Right cardiac atrium (tissue), 5 donors: Measurements from ENCODE around the gene ST3GAL6. TPM values are rescaled to one million over a fixed set of nuclear protein-coding genes. Genes with fewer than 3 reads are reported as not detected.

Source experiments
- ATAC-seq, 2 donors: fragments of 200-7000 bp; cut with Tn5 transposase; one replicate each; pipeline versions ENCODE4 v1.8.0 to v1.9.1; 2020; ENCODE audit warnings: moderate library complexity in 2 of 2, mild to moderate bottlenecking in 1 of 2
- DNase-seq, 3 donors: peaks; one replicate each; pipeline ENCODE4 v3.0.0-alpha.2; 2020
- H3K27ac ChIP-seq: one replicate; pipeline ENCODE4 v1.5.1; 2013; ENCODE audit warnings: mild to moderate bottlenecking, low read length, control low read depth, moderate library complexity
- H3K27me3 ChIP-seq: one replicate; pipeline ENCODE4 v1.6.1; 2013; ENCODE audit not compliant: control insufficient read depth, insufficient read depth
- H3K4me1 ChIP-seq: one replicate; pipeline ENCODE4 v1.6.1; 2013; ENCODE audit warnings: low read length; ENCODE audit not compliant: control insufficient read depth, insufficient read depth
- H3K4me3 ChIP-seq: one replicate; pipeline ENCODE4 v1.5.1; 2013; ENCODE audit warnings: low read length, control low read depth
- H3K9me3 ChIP-seq: one replicate; pipeline ENCODE4 v1.6.1; 2013; ENCODE audit warnings: low read length; ENCODE audit not compliant: control insufficient read depth
- WGBS: extraction: QIAGEN DNeasy Blood & Tissue Kit; methylation state at CpG from one replicate; pipeline ENCODE4 v1.1.7; 2013; 5-methylcytosine and 5-hydroxymethylcytosine counted together
- intact Hi-C, 4 donors: fragments of 100-400 bp; cut with DNase I; formaldehyde crosslinking; loops; one replicate each; pipeline versions ENCODE4 v1.11.0 to v1.14.0; 2022 to 2023
- polyA plus RNA-seq: library from polyadenylated mRNA; stranded (reverse); fragments of 200-250 nt; gene quantifications from one replicate; pipeline ENCODE4 v1.2.3, GENCODE V29; 2013
- total RNA-seq, 4 donors: library from RNA; stranded (reverse); fragmentation: NEBNext Ultra II Directional; extraction: Animal tissue kit (Norgen Biotek cat#: 25700); gene quantifications; one replicate each; pipeline ENCODE4 v1.2.1, GENCODE V29; 2021
- donor health status: healthy with polysubstance abuse.
- donor health status: DM: no; HTN: yes; CAD: no.
- donor health status: DM: no; HTN: no; CAD: no.
- donor health status: DM: no; HTN: yes; CAD: no; lungs with severe emphysema.
- donor health status: DM: yes; HTN: yes; CAD: no.

Gene ST3GAL6
- total and polyA plus RNA-seq, 5 donors, result 22.8 to 29.3 (median 29.0) TPM

DNA sequence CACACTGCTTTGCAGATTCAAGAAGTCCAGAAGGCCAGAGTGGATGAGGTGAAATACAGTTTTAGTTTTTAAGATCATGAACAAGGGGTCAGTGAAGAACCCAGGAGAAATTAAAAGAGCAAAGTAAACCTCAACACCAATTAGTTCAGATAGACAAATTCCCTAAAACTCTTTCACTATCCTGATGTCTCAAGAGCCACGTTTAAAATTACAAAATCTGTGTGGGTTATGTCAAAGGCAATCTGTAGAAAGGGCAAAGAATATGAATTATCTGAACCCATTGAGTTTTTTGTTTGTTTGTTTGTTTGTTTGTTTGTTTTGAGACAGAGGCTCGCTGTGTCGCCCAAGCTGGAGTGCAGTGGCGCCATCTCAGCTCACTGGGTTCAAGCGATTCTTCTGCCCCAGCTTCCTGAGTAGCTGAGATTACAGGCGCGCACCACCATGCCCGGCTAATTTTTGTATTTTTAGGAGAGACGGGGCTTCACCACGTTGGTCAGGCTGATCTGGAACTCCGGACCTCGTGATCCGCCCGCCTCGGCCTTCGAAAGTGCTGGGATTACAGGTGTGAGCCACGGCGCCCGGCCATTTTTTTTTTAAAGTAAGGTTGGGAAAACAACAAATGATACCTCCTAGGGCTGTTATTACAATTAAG is 32.1 kb upstream of the ST3GAL6 start:
- H3K4me1 ChIP-seq, result peaks cover 4% of the 10 kb centered on the region
- DNase-seq, result no peak
- H3K27me3 ChIP-seq, result no peaks in the 10 kb centered on the region
- ATAC-seq, result no peak
- no peaks in the 10 kb centered on the region for H3K9me3 ChIP-seq
- intact Hi-C loops, result loop anchor here in 3 of 4 donors (10.0 kb wide), 2 partner anchors 54 to 136 kb away; partner anchors contain the start of gene CPOX (in 1 of the 3)
- no peak overlapping the region for H3K27ac ChIP-seq
- H3K4me3 ChIP-seq, result no peak overlapping the region
- 92% methylated on average over 19 of the region's 19 CpGs for WGBS

DNA sequence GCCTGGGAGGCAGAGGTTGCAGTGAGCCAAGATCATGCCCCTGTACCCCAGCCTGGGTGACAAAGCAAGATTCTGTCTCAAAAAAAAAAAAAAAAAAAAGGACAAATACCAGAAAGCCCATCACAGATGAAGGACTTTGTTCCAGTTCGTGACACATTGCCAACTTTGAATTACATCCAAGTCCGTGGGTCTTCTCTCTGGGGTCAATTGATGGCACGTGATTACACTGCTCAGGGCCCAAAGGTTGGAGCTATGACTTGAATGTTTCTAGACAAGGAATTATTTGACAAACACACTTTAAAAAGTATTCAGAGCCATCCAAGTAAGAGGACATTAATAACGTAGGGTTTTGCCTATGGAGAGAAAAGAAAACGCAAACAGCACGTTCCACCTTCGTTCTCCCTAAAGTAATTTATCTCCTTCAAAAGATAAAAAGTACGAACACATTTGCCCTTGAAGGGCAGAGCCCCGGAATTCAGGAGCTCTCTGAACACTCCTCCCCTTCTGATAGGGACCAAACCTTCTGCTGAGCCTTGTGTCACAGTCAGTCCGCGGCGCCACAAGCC is 31.3 kb upstream of the ST3GAL6 start:
- peaks cover 4% of the 10 kb centered on the region for H3K4me1 ChIP-seq
- no peaks in the 10 kb centered on the region for H3K27me3 ChIP-seq
- H3K4me3 ChIP-seq, result peak overlapping the region; percentile 77
- no peaks in the 10 kb centered on the region for H3K9me3 ChIP-seq
- DNase-seq (no peak), ATAC-seq (peak in 1 of 2 donors; percentile 80)
- intact Hi-C loops, result loop anchor here in 3 of 4 donors (10.0 kb wide), 2 partner anchors 53 to 137 kb away; partner anchors contain the start of gene CPOX (in 1 of the 3)
- H3K27ac ChIP-seq, result peak overlapping the region; percentile 50
- 5% methylated on average over 12 of the region's 12 CpGs for WGBS

- H3K9me3 ChIP-seq, result no peaks in the 10 kb centered on the region
- H3K27me3 ChIP-seq, result no peaks in the 10 kb centered on the region
- intact Hi-C loops, result loop anchor here in 3 of 4 donors (10.0 kb wide), 2 partner anchors 52 to 138 kb away; partner anchors contain the start of gene CPOX (in 1 of the 3)
These were observed 30.7 kb upstream of the ST3GAL6 start for GRCh38 chr3:98732286-98733052.

DNA sequence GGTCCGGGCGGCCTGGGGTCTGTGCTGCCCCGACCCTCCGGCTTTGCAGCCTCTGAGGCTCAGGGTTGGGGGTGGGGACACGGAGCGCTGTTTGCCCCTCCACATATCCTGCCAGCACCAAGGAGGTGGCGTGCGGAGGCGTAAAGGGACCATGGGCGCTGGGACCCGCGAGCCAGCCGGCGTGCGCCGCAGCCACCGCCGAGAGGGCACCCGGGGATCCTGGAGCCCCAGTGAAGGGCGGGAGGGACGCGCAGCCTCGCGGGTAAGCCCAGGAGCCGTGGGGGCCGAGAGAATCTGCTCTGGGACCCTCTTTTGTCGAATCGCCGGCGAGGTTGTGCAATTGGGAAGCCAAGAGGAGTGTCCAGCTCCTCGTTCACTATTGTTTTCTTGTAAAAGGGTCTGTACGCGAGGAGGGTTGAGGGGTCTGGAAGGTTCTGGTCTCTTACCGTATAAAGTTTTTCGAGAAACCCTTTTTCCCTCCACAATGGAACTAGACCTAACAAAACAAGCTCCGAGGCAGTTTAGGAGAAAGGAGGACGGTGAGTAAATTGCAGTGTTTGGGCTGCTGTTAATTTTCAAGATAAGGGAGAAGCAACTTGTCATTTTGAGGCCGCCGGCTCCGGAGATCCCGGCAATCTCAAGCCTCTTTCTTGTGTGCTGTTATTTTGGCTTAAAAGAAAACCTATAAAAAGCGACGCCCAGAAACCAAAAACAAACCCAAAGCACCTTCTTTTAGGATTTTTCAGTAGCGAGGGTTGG is 29.9 kb upstream of the ST3GAL6 start:
- ATAC-seq (peak; percentile 74 to 79), DNase-seq (peak; percentile 44 to 75 (median 69))
- no peaks in the 10 kb centered on the region for H3K9me3 ChIP-seq
- peaks cover 4% of the 10 kb centered on the region for H3K4me1 ChIP-seq
- H3K27me3 ChIP-seq, result no peaks in the 10 kb centered on the region
- H3K27ac ChIP-seq, result peak overlapping the region; percentile 50
- intact Hi-C loops, result loop anchor here in 3 of 4 donors (10.0 kb wide), 2 partner anchors 52 to 138 kb away; partner anchors contain the start of gene CPOX (in 1 of the 3)
- peak overlapping the region; percentile 77 for H3K4me3 ChIP-seq
- under 1% methylated on average over 44 of the region's 44 CpGs for WGBS

More at GRCh38 chr3:98732286-98733052, 30.7 kb upstream of the ST3GAL6 start:
- Histone ChIP-seq H3K4me3 (peak overlapping the region; percentile 77), H3K27ac (peak overlapping the region; percentile 50), H3K4me1 (peaks cover 4% of the 10 kb centered on the region)
- ATAC-seq, result peak; percentile 89
- under 1% methylated on average over 77 of the region's 77 CpGs for WGBS
- DNase-seq, result peak; percentile 60 to 82 (median 80)

DNA sequence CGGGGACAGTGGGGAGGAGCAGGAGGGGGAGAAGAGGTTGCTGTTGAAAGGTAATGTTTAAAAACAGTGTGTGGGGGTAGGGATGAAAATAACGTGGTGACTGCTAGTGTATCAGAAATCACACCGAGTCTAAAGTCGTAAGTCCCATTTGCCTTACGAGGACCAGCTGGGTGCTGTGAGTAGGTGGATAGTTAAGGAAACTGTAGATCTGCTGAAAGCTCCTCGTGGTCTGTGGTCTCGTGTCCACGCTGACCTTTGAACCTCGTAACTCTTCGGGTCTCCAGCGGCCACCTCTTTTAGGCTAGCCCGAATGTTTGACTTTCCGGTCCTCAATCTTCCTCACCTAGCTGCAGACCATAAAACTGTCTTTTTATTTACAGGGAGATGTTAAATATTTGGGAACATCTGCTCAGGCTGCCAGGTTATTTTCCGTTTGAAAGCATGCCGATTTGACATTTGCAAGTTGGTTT is 29.3 kb upstream of the ST3GAL6 start:
- 4% methylated on average over 15 of the region's 15 CpGs for WGBS
- Histone ChIP-seq H3K9me3 (no peaks in the 10 kb centered on the region), H3K27me3 (no peaks in the 10 kb centered on the region), H3K4me1 (peaks cover 4% of the 10 kb centered on the region), H3K27ac (peak overlapping the region; percentile 5), H3K4me3 (peak overlapping the region; percentile 77)
- intact Hi-C loops, result loop anchor here in 3 of 4 donors (10.0 kb wide), 2 partner anchors 51 to 139 kb away; partner anchors contain the start of gene CPOX (in 1 of the 3)
- DNase-seq, result no peak
- ATAC-seq, result no peak

DNA sequence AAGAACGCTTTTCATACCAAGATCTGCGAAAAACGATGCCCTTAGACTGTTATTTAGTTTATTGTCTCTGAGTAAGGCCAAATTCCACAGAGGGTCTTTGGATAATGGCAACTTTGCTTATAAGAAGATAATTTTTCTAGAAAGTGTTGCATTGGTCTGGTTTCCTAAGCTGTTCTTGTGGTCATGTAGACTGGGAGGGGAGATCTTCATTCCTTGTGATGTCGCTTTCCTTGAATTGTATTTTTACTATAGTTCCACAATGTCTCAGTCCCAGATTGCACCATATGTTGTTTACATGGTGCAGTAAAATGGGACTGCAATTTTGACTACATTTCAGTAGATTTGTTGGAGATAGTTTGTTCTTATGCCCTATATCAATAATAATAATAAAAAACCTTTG is 28.8 kb upstream of the ST3GAL6 start:
- no peak for DNase-seq
- Histone ChIP-seq H3K4me3 (peak overlapping the region; percentile 77), H3K4me1 (peaks cover 4% of the 10 kb centered on the region), H3K9me3 (no peaks in the 10 kb centered on the region), H3K27me3 (no peaks in the 10 kb centered on the region), H3K27ac (no peak overlapping the region)
- intact Hi-C loops, result loop anchor here in 3 of 4 donors (10.0 kb wide), 2 partner anchors 50 to 140 kb away; partner anchors contain the start of gene CPOX (in 1 of the 3)
- no peak for ATAC-seq
- WGBS, result 40% methylated on average over 4 of the region's 4 CpGs

DNA sequence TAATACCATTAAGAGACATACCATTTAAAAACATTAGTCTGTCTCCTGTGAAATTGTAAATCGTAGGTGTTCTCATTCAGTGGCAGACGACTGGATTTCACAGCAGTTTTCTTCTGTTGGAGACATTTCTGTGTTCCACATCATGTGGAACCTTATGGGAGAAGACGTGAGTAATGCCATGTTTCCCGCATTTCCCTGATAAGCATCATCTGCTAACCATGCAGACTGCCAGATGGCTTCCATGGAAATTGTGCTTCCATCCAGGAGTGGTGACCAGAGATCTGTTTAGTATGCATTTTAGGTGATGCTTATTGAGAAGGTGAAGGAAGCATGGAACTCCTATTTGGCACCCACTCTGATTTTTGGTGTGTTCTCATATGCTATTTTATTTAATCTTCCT is 28.4 kb upstream of the ST3GAL6 start:
- intact Hi-C loops, result loop anchor here in 3 of 4 donors (10.0 kb wide), 2 partner anchors 50 to 140 kb away; partner anchors contain the start of gene CPOX (in 1 of the 3)

GRCh38 chr3:98735296-98735695 is 27.8 kb upstream of the ST3GAL6 start:
- ATAC-seq (no peak), DNase-seq (no peak)
- no peaks in the 10 kb centered on the region for H3K27me3 ChIP-seq
- no peak overlapping the region for H3K27ac ChIP-seq
- 96% methylated on average over 2 of the region's 2 CpGs for WGBS
- H3K4me1 ChIP-seq, result peaks cover 4% of the 10 kb centered on the region
- no peak overlapping the region for H3K4me3 ChIP-seq
- H3K9me3 ChIP-seq, result no peaks in the 10 kb centered on the region
- intact Hi-C loops, result loop anchor here in 3 of 4 donors (10.0 kb wide), 2 partner anchors 50 to 140 kb away; partner anchors contain the start of gene CPOX (in 1 of the 3)

More for the DNA sequence above, 28.4 kb upstream of the ST3GAL6 start:
- Histone ChIP-seq H3K27ac (no peak overlapping the region), H3K4me1 (peaks cover 4% of the 10 kb centered on the region), H3K27me3 (no peaks in the 10 kb centered on the region), H3K9me3 (no peaks in the 10 kb centered on the region), H3K4me3 (peak overlapping the region; percentile 77)
- WGBS, result 61% methylated on average over 4 of the region's 4 CpGs
- DNase-seq, result no peak
- no peak for ATAC-seq

GRCh38 chr3:98735761-98736269 is 27.3 kb upstream of the ST3GAL6 start:
- no peak overlapping the region for H3K27ac ChIP-seq
- 51% methylated on average over 1 of the region's 1 CpG for WGBS
- intact Hi-C loops, result loop anchor here in 3 of 4 donors (10.0 kb wide), 2 partner anchors 49 to 141 kb away; partner anchors contain the start of gene CPOX (in 1 of the 3)
- H3K4me1 ChIP-seq, result peaks cover 4% of the 10 kb centered on the region
- no peak overlapping the region for H3K4me3 ChIP-seq
- DNase-seq (no peak), ATAC-seq (no peak)
- H3K9me3 ChIP-seq, result no peaks in the 10 kb centered on the region
- H3K27me3 ChIP-seq, result no peaks in the 10 kb centered on the region
